ENCODE measurements around the gene CHAF1A.

DNA sequence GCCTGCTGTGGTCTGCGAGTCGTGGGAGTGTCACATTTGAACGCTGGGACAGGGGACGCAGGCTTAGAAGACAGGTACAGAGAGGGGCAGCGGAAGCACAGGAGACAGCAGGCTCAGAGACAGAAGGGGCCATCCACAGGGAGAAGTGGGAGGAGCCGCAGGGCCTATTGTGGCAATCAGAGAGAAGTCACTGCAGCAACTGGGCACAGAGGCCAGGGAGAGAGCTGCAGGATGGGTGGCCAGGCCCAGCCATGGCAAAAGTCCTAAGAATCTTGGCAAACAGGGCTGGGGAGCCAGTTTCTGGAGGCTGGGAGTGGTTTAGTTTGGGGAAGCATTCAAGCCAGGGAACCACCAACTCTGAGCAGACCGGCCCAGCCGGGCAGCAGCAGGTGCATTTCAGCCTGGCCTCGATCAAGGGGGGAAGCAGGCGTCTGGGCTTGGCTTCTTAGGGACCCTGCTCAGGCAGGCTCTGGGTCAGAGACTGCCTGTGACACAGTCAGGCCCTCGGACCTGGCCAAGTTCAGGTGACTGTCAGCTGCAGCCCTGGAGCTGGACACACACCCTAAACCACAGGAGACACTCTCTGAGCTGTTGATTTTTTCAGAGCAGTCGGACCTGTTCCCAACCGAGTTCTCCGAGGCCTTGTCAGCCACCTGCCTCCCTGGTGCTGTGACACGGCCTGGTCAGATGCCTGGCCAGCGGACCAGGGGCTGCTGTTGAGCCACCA lies 13.9 kb upstream of the CHAF1A start:
- TF ChIP-seq TAF1 (IDR thresholded peaks at IDR 0.05; ENCODE audit: borderline replicate concordance, insufficient read depth, low read length) = no peak
- TF ChIP-seq SIN3A (IDR thresholded peaks at IDR 0.05; ENCODE audit: borderline replicate concordance, insufficient read depth, low read length) = no peak
- TF ChIP-seq, protein P1, sequence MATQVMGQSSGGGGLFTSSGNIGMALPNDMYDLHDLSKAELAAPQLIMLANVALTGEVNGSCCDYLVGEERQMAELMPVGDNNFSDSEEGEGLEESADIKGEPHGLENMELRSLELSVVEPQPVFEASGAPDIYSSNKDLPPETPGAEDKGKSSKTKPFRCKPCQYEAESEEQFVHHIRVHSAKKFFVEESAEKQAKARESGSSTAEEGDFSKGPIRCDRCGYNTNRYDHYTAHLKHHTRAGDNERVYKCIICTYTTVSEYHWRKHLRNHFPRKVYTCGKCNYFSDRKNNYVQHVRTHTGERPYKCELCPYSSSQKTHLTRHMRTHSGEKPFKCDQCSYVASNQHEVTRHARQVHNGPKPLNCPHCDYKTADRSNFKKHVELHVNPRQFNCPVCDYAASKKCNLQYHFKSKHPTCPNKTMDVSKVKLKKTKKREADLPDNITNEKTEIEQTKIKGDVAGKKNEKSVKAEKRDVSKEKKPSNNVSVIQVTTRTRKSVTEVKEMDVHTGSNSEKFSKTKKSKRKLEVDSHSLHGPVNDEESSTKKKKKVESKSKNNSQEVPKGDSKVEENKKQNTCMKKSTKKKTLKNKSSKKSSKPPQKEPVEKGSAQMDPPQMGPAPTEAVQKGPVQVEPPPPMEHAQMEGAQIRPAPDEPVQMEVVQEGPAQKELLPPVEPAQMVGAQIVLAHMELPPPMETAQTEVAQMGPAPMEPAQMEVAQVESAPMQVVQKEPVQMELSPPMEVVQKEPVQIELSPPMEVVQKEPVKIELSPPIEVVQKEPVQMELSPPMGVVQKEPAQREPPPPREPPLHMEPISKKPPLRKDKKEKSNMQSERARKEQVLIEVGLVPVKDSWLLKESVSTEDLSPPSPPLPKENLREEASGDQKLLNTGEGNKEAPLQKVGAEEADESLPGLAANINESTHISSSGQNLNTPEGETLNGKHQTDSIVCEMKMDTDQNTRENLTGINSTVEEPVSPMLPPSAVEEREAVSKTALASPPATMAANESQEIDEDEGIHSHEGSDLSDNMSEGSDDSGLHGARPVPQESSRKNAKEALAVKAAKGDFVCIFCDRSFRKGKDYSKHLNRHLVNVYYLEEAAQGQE (IDR thresholded peaks at IDR 0.05; ENCODE audit: insufficient read depth in 1 of 2, low read depth in 2 of 2, low read length in 2 of 2) = no peak
- TF ChIP-seq POLR2AphosphoS5 (IDR thresholded peaks at IDR 0.05; ENCODE audit: low read depth, low read length) = no peak
- TF ChIP-seq FOXP2 (optimal IDR thresholded peaks at IDR 0.05; ENCODE audit: borderline replicate concordance, extremely low read depth, extremely low read length, insufficient read depth) = no peak

Measured in PFSK-1 (cell line).